ENCODE measurements around the gene SAP30BP.

Gene SAP30BP

DNA sequence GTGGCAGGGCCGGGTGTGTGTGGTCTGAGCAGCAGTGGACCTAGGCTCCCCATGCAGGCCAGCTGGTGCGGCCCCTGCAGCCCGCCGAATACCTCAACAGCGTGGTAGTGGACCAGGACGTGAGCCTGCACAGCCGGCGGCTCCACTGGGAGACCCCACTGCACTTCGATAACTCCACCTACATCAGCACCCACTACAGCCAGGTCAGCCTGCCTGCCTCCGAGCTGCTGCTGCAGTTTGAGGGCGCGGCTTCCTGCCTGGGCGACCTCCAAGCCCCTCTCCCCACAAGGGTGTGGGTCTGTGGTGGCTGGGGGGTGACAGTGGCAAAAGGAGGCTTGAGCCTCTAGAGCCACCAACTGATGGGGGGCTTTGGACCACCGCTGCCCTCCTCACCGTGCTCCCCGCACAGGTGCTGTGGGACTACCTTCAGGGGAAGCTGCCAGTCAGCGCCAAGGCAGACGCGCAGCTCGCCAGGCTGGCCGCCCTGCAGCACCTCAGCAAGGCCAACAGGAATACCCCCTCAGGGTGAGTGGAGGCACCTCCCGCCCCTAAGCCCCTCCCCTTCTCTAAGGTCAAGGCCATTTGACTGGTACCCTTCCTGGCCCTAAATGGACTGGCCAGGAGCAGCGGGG, 42.3 kb upstream of the SAP30BP start:
- TF ChIP-seq, protein P1, sequence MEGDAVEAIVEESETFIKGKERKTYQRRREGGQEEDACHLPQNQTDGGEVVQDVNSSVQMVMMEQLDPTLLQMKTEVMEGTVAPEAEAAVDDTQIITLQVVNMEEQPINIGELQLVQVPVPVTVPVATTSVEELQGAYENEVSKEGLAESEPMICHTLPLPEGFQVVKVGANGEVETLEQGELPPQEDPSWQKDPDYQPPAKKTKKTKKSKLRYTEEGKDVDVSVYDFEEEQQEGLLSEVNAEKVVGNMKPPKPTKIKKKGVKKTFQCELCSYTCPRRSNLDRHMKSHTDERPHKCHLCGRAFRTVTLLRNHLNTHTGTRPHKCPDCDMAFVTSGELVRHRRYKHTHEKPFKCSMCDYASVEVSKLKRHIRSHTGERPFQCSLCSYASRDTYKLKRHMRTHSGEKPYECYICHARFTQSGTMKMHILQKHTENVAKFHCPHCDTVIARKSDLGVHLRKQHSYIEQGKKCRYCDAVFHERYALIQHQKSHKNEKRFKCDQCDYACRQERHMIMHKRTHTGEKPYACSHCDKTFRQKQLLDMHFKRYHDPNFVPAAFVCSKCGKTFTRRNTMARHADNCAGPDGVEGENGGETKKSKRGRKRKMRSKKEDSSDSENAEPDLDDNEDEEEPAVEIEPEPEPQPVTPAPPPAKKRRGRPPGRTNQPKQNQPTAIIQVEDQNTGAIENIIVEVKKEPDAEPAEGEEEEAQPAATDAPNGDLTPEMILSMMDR (IDR thresholded peaks at IDR 0.05; ENCODE audit: low read depth, low read length): no peak
- no peak for TF ChIP-seq EZH2phosphoT487 (IDR thresholded peaks at IDR 0.05; ENCODE audit: low read depth)
- Histone ChIP-seq H3K9ac (ENCODE audit: low read length) (no peak overlapping the region), H3K79me2 (ENCODE audit: low read length) (no peaks in the 10 kb centered on the region), H4K20me1 (ENCODE audit: insufficient read depth, low read length) (no peaks in the 10 kb centered on the region), H3K27me3 (ENCODE audit: low read depth, low read length) (no peaks in the 10 kb centered on the region), H3K4me2 (ENCODE audit: low read length) (no peak overlapping the region), H2AFZ (ENCODE audit: low read depth, low read length) (no peak overlapping the region), H3K27ac (ENCODE audit: low read length) (no peak overlapping the region), H3K9me3 (ENCODE audit: insufficient read depth, low read length) (no peaks in the 10 kb centered on the region), H3K4me3 (ENCODE audit: low read length) (no peak overlapping the region), H3K36me3 (replicated peaks; ENCODE audit: low read depth, low read length) (peaks cover 3% of the 10 kb centered on the region), H3K4me1 (ENCODE audit: low read length) (no peaks in the 10 kb centered on the region)

DNA sequence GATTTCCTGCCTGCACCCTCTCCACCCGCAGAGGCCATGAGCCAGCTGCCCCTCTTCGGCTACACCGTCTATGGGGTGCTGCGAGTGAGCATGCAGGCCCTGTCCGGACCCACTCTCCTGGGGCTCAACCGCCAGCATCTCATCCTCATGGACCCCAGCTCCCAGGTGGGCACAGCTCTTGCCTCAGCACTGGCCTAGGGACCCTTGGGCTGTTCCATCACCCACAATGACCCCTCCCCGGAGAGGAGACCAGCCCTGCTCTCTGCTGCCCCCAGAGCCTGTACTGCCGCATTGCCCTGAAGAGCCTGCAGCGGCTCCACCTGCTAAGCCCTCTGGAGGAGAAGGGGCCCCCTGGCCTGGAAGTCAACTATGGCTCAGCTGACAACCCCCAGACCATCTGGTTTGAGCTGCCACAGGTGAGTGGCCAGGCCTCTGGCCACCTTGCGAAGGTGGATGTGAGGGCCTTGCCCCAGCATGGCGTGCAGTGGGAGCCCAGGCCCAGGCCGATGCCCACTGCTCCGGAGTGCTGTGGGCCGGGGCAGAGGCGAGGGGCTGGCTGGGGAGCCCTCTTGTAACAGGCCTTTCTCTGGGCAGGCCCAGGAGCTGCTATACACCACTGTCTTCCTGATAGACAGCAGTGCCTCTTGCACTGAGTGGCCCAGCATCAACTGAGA, 41.2 kb upstream of the SAP30BP start:
- Histone ChIP-seq H3K4me1 (ENCODE audit: low read length) (no peaks in the 10 kb centered on the region), H3K4me2 (ENCODE audit: low read length) (no peak overlapping the region)

DNA sequence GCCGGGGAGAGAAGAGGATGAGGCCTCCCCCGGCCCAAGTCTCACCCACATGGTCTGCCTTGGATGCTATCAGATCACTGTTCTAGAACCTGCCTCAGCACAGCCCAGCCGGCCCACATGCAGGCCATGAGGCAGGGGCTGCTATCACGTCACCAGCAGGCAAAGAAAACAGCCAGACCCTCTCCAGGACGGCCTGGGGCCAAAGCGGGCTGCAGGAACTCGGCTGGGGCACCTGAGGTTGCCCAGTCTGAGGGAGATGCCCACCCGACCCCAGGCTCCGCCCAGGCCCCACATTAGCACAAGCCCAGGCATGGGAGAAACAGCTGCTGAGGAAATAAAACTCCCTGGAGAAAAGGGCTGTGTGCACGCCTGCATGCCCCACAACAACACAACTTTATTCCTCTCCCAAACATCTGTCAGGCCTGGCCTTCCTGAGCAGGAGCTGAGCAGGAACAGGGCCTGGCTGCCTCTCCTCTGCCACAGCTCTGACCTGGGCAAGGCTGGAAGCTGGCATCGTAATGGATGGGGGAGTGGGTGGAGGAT, 40.6 kb upstream of the SAP30BP start:
- Histone ChIP-seq H3K36me3 (replicated peaks; ENCODE audit: low read depth, low read length) (peaks cover 3% of the 10 kb centered on the region), H3K27me3 (ENCODE audit: low read depth, low read length) (no peaks in the 10 kb centered on the region), H3K79me2 (ENCODE audit: low read length) (no peaks in the 10 kb centered on the region), H2AFZ (ENCODE audit: low read depth, low read length) (no peak overlapping the region), H4K20me1 (ENCODE audit: insufficient read depth, low read length) (no peaks in the 10 kb centered on the region), H3K9ac (ENCODE audit: low read length) (no peak overlapping the region), H3K4me2 (ENCODE audit: low read length) (no peak overlapping the region), H3K9me3 (ENCODE audit: insufficient read depth, low read length) (no peaks in the 10 kb centered on the region), H3K4me1 (ENCODE audit: low read length) (no peaks in the 10 kb centered on the region), H3K27ac (ENCODE audit: low read length) (no peak overlapping the region), H3K4me3 (ENCODE audit: low read length) (no peak overlapping the region)
- TF ChIP-seq EZH2phosphoT487 (IDR thresholded peaks at IDR 0.05; ENCODE audit: low read depth): no peak

More for the DNA sequence above, 41.2 kb upstream of the SAP30BP start:
- TF ChIP-seq EZH2phosphoT487 (IDR thresholded peaks at IDR 0.05; ENCODE audit: low read depth): no peak
- TF ChIP-seq, protein P1 (IDR thresholded peaks at IDR 0.05; ENCODE audit: low read depth, low read length): peak; percentile 62
- H3K4me3 ChIP-seq (ENCODE audit: low read length): no peak overlapping the region
- H4K20me1 ChIP-seq (ENCODE audit: insufficient read depth, low read length): no peaks in the 10 kb centered on the region
- H3K79me2 ChIP-seq (ENCODE audit: low read length): no peaks in the 10 kb centered on the region
- no peaks in the 10 kb centered on the region for H3K9me3 ChIP-seq (ENCODE audit: insufficient read depth, low read length)
- H3K36me3 ChIP-seq (replicated peaks; ENCODE audit: low read depth, low read length): peaks cover 3% of the 10 kb centered on the region
- H3K27me3 ChIP-seq (ENCODE audit: low read depth, low read length): no peaks in the 10 kb centered on the region
- no peak overlapping the region for H3K9ac ChIP-seq (ENCODE audit: low read length)
- no peak overlapping the region for H3K27ac ChIP-seq (ENCODE audit: low read length)
- no peak overlapping the region for H2AFZ ChIP-seq (ENCODE audit: low read depth, low read length)

DNA sequence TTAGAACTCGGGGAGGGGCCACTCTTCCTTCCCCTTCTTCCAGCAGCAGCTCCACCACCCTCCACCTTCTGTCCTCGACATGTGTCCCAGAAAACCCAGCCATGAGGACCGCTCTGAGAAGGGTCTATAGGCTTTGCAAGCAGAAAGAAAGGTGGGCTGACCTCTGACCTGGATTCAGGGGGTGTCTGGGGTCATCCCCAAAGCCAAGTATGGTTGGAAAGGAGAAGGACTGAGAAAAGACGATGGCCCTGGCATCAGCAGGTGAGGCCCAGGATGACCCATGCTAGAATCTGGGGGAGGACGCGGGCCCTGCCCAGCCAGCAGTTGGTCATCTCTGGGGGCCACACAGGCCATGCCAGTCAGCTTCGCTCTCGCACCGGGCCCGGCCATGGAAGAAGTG, 40.0 kb upstream of the SAP30BP start:
- peaks cover 3% of the 10 kb centered on the region for H3K36me3 ChIP-seq (replicated peaks; ENCODE audit: low read depth, low read length)
- H3K27me3 ChIP-seq (ENCODE audit: low read depth, low read length): no peaks in the 10 kb centered on the region
- H3K4me3 ChIP-seq (ENCODE audit: low read length): no peak overlapping the region
- no peaks in the 10 kb centered on the region for H3K4me1 ChIP-seq (ENCODE audit: low read length)
- no peak overlapping the region for H3K9ac ChIP-seq (ENCODE audit: low read length)
- no peak overlapping the region for H3K4me2 ChIP-seq (ENCODE audit: low read length)
- no peaks in the 10 kb centered on the region for H3K9me3 ChIP-seq (ENCODE audit: insufficient read depth, low read length)
- H3K27ac ChIP-seq (ENCODE audit: low read length): no peak overlapping the region
- H4K20me1 ChIP-seq (ENCODE audit: insufficient read depth, low read length): no peaks in the 10 kb centered on the region
- no peaks in the 10 kb centered on the region for H3K79me2 ChIP-seq (ENCODE audit: low read length)
- H2AFZ ChIP-seq (ENCODE audit: low read depth, low read length): no peak overlapping the region
- TF ChIP-seq, protein P1 (IDR thresholded peaks at IDR 0.05; ENCODE audit: low read depth, low read length): no peak
- TF ChIP-seq EZH2phosphoT487 (IDR thresholded peaks at IDR 0.05; ENCODE audit: low read depth): no peak
